GM19023 (cell line): ENCODE results near the gene CMIP.
"Not testable (repeated sequence)": the region's sequence is repeated elsewhere in the genome, so short reads cannot be mapped to it uniquely, and the experiment has no call there.

ENCODE experiments used
- ATAC-seq: cut with Tn5 transposase; IDR thresholded peaks from one replicate; pipeline ENCODE4 v1.9.1; 2021; ENCODE audit warnings: mild to moderate bottlenecking, moderate library complexity; ENCODE audit not compliant: unreplicated experiment

The CMIP gene

DNA sequence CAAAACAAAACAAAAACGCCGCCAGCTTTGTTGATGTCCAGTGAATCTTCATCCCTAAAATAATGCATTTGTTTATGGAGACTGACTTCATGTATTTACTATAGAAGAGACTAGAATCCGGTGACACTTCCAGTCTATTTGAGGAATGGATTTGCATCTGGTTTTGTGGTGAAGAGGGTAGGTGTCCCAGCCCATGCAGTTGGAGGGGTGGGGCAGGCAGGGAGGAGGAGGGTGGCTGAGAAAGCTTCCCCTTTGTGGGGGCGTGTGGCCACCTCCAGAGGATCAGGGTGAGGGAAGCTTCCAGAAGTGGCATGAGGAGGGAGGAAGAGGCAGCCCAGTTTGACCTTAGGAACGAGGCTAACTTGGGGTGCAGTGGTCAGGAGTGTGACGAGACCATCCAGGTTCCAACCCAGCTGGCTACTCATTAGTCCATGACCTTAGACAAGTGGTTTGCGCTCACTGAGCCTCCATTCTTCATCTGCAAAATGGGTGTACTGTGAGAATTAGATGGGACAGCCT is 69.5 kb downstream of the CMIP start:
- ATAC-seq = peak; percentile 76

- ATAC-seq = no peak
These were observed 70.1 kb downstream of the CMIP start for GRCh38 chr16:81514568-81515258.

- no peak for ATAC-seq
These were observed 70.7 kb downstream of the CMIP start for GRCh38 chr16:81515281-81515680.

DNA sequence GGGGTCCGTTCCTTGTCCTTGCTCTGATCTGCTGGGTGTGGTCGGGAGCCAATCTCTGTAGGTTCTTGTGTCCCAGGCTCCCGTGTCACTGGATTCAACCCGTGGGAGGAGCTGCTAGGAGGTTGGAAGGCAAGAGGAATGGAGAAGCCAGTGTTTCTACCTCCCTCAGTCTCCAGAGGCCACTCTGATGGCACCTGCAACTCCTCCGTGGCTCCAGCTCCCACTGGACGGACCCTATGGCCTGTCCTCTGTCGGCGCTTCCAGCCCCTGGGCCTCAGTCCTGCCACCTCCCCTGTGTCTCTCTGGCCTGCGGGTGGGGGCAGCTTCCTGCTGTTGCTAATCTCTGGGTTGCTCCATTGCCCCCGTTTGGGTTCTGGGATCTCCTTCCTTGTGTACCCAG is 71.1 kb downstream of the CMIP start:
- no peak for ATAC-seq

- ATAC-seq = no peak
These were observed 72.0 kb downstream of the CMIP start for GRCh38 chr16:81516478-81517149.

- no peak for ATAC-seq
These were observed 72.5 kb downstream of the CMIP start for GRCh38 chr16:81517150-81517499.

- no peak for ATAC-seq
These were observed 73.2 kb downstream of the CMIP start for GRCh38 chr16:81517629-81518438.

GRCh38 chr16:81518439-81518757 is 73.8 kb downstream of the CMIP start:
- no peak for ATAC-seq

GRCh38 chr16:81519301-81520150 is 74.9 kb downstream of the CMIP start:
- no peak for ATAC-seq

GRCh38 chr16:81520151-81520470 is 75.5 kb downstream of the CMIP start:
- ATAC-seq = no peak

DNA sequence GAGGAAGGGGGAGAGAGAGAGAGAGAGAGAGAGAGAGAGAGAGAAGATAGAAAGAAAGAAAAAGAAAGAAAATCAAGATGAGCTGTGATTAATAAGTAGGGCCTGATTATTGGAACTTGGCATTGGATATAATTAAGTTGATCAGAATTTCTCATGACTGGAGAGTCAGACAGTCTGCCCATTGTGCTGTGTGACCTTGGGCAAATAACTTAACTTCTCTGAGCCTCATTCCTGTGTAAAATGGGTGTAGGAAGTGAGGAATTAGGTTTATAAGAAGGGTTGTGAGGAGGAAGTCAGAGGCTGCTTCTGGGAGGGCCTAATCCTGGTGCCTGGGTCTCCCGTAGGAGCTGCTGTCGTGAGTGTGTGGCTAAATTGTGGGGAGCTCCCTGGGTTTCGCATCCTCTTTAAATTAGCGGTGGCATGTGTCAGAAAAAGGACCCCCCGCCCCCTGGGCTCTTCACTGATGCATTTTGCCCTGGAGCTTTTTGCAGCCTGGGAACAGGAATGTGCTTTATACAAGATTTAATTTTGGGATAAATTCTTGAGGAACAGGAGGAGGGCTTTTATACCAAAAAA is 76.0 kb downstream of the CMIP start:
- ATAC-seq = no peak

- peak; percentile 45 for ATAC-seq
These were observed 76.6 kb downstream of the CMIP start for GRCh38 chr16:81521141-81521626.

DNA sequence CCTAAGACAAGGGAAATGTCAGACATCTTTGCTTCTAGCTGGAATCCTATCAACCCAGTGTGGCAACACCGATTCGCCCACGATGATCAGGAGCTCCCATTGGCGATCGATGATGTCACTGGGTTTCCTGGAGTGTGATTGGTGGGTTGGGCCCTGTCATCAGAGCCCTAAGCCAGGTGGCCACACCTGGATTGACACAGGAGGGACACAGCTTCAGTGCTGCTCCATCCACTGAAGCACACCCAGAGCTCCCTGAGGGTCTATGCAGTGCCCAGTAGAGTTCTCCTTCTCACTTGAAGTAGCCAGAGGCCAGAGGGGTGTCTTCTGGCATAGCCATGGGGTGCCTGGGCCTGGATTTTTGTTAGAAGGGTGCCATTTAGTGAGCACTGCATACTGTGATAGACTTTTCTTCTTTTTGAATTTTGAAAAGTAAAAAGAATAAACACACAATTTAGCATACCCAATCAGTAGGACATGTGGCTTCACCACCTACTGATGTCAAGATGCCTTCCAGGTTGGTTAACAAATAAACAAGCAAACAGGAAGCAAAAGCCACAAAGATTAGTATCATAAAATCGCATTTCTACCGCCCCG is 77.6 kb downstream of the CMIP start:
- ATAC-seq = no peak

DNA sequence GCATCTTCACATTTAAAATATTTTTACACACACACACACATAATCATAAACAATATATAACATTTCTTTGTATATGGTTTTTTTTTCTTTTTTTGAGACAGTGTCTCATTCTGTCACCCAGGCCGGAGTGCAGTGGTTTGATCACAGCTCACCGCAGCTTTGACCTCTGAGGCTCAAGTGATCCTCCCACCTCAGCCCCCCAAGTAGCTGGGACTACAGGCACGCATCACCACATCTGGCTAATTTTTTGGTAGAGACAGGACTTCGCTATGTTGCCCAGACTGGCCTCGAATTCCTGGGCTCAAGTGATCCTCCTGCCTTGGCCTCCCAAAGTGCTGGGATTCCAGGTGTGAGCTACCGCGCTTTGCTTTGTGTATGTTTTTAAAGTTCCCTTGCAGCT is 78.2 kb downstream of the CMIP start:
- not testable (repeated sequence) for ATAC-seq

- ATAC-seq = no peak
These were observed 78.9 kb downstream of the CMIP start for GRCh38 chr16:81523387-81524115.

DNA sequence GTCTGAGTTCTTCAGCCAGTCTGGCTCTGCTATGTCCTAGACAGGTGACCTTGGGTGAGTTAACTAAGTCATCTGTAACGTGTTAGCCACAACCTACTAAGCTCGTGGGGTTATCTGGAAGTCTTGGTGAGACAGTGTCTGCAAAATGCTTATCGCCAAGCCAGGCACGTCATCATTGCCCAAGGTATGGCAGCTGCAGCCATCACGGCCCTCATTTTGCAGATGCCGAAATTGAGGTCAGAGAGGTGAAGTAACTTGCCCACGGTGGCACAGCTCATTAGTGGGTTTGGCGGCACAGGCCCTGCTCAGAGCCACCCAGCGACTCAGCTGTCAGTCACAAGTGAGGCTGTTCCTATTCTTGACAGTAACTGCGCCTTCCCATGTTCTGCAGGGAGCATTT is 79.8 kb downstream of the CMIP start:
- no peak for ATAC-seq

DNA sequence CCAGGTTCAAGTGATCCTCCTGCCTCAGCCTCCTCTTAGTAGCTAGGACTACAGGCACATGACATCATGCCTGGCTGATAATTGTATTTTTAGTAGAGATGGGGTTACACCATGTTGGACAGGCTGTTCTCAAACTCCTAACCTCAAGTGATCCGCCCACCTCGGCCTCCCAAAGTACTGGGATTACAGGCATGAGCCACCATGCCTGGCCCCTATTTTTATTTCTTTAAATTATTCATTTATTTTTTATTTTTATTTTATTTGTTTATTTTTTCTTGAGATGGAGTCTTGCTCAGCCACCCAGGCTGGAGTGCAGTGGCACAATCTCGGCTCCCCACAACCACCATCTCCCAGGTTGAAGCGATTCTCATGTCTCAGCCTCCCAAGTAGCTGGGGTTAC is 80.3 kb downstream of the CMIP start:
- ATAC-seq = not testable (repeated sequence)

- no peak for ATAC-seq
These were observed 81.6 kb downstream of the CMIP start for GRCh38 chr16:81526199-81526598.

GRCh38 chr16:81526935-81527334 is 82.3 kb downstream of the CMIP start:
- no peak for ATAC-seq
